Activated naive CD4-positive, alpha-beta T cell treated with Interleukin-2 at 50 U/mL for 16 hours (primary cell): Measurements from ENCODE around the gene TTC31.

ENCODE experiments used
- DNase-seq: peaks from one replicate; pipeline ENCODE4 v3.0.0-alpha.2; 2020

The TTC31 gene

GRCh38 chr2:74527741-74528140, 44.9 kb downstream of the TTC31 start:
- DNase-seq = no peak

- DNase-seq = no peak
These were observed 45.9 kb downstream of the TTC31 start for GRCh38 chr2:74528600-74529356.

GRCh38 chr2:74529357-74530238, 46.7 kb downstream of the TTC31 start, which contains the start of the genes AUP1 and HTRA2:
TSS of gene AUP1 (minus strand) at chr2:74529706. CDS start at chr2:74529629, 77 bp downstream.
TSS of gene HTRA2 (plus strand) at chr2:74529933. CDS start at chr2:74530007, 74 bp downstream.
- DNase-seq = peak; percentile 93

GRCh38 chr2:74530239-74531187, 47.6 kb downstream of the TTC31 start:
- DNase-seq = peak; percentile 55

- DNase-seq = no peak
These were observed 48.8 kb downstream of the TTC31 start for GRCh38 chr2:74531666-74532065.

- DNase-seq = no peak
These were observed 49.3 kb downstream of the TTC31 start for GRCh38 chr2:74532222-74532621.

GRCh38 chr2:74533464-74533863, 50.6 kb downstream of the TTC31 start:
- no peak for DNase-seq

GRCh38 chr2:74534411-74534810, 51.5 kb downstream of the TTC31 start:
- DNase-seq = no peak

GRCh38 chr2:74535440-74535965, 52.6 kb downstream of the TTC31 start:
- no peak for DNase-seq

- DNase-seq = no peak
These were observed 53.5 kb downstream of the TTC31 start for GRCh38 chr2:74536166-74536950.

- DNase-seq = no peak
These were observed 54.3 kb downstream of the TTC31 start for GRCh38 chr2:74537140-74537539.

- DNase-seq = no peak
These were observed 56.0 kb downstream of the TTC31 start for GRCh38 chr2:74538881-74539339.

- no peak for DNase-seq
These were observed 57.4 kb downstream of the TTC31 start for GRCh38 chr2:74540291-74540690.

- DNase-seq = no peak
These were observed 60.1 kb downstream of the TTC31 start for GRCh38 chr2:74542978-74543377.
